ENCODE measurements around the gene SP140L. TPM values are rescaled to one million over a fixed set of nuclear protein-coding genes. Genes with fewer than 3 reads are reported as not detected.
"Not testable (repeated sequence)": the region's sequence is repeated elsewhere in the genome, so short reads cannot be mapped to it uniquely, and the experiment has no call there.

SP140L gene
- total and polyA plus RNA-seq, 10 donors: 32.0 to 85.7 (median 59.3) TPM

DNA sequence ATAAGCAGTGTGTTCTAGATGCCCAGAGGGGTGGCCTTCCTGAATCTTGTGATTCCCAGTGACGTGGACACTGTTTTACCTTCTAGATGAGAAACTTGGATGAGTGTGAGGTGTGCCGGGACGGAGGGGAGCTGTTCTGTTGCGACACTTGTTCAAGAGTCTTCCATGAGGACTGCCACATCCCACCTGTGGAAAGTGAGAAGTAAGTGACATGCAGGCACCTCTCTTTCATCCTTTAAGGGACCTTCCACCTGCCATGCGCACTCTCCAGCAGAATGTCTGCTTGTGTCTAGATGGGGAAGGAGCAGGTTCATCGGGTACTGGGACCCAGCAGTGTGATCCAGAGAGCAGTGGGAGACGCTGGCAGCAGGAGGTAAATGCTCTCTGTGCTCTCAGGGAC, 73.0 kb downstream of the SP140L start:
- intact Hi-C loops (cut with DNase I; ENCODE audit: low total_unique reads): no loop called here
- peaks cover 0 to 91% (median 56%) of the 10 kb centered on the region in 6 donors for H3K36me3 ChIP-seq
- H3K9me3 ChIP-seq: peaks cover 0 to 16% (median 13%) of the 10 kb centered on the region in 8 donors
- H3K27me3 ChIP-seq (replicated peaks in 1 of 7): no peaks in the 10 kb centered on the region
- no peak for TF ChIP-seq POLR2A (IDR thresholded peaks at IDR 0.05)
- no peak for TF ChIP-seq POLR2AphosphoS5 (IDR thresholded peaks at IDR 0.05)
- TF ChIP-seq, protein P1, sequence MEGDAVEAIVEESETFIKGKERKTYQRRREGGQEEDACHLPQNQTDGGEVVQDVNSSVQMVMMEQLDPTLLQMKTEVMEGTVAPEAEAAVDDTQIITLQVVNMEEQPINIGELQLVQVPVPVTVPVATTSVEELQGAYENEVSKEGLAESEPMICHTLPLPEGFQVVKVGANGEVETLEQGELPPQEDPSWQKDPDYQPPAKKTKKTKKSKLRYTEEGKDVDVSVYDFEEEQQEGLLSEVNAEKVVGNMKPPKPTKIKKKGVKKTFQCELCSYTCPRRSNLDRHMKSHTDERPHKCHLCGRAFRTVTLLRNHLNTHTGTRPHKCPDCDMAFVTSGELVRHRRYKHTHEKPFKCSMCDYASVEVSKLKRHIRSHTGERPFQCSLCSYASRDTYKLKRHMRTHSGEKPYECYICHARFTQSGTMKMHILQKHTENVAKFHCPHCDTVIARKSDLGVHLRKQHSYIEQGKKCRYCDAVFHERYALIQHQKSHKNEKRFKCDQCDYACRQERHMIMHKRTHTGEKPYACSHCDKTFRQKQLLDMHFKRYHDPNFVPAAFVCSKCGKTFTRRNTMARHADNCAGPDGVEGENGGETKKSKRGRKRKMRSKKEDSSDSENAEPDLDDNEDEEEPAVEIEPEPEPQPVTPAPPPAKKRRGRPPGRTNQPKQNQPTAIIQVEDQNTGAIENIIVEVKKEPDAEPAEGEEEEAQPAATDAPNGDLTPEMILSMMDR (IDR thresholded peaks at IDR 0.05 in 8 of 11, conservative IDR thresholded peaks at IDR 0.05 in 3 of 11): no peak
- WGBS, 5 donors: 89 to 97% (median 90%) methylated on average over 7 of the region's 7 CpGs
- no peak overlapping the region for H3K27ac ChIP-seq
- DNase-seq: no peak
- H3K4me3 ChIP-seq: no peak overlapping the region
- H3K4me1 ChIP-seq: no peaks in the 10 kb centered on the region

DNA sequence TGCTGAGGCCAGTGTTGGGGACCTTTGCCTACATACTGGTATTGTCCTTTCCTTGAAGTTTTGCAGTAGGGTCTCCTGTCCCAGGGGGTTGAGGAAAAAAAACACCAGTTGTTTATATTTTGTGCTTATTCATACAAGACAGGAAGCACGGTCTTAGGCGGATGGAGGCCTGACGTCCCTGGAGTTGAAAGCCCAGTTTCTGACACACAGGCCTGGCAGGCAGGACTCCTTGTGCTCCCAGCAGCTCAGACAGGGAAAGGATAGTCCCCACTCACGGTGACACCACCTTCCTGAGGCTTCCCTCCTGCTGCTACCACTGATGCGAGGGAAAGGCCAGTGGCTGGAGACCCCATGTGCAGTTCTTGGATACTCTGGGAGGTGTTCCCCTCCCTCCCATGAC, 73.5 kb downstream of the SP140L start:
- intact Hi-C loops (cut with DNase I; ENCODE audit: low total_unique reads): no loop called here
- H3K4me1 ChIP-seq: no peaks in the 10 kb centered on the region
- H3K36me3 ChIP-seq: peaks cover 0 to 91% (median 58%) of the 10 kb centered on the region in 6 donors
- 60 to 82% (median 73%) methylated on average over 5 of the region's 5 CpGs for WGBS, 5 donors
- no peaks in the 10 kb centered on the region for H3K27me3 ChIP-seq (replicated peaks in 1 of 7)
- no peak overlapping the region for H3K27ac ChIP-seq
- H3K9me3 ChIP-seq: peaks cover 0 to 13% (median 9%) of the 10 kb centered on the region in 8 donors
- no peak for DNase-seq
- H3K4me3 ChIP-seq: no peak overlapping the region
- TF ChIP-seq POLR2AphosphoS5 (IDR thresholded peaks at IDR 0.05): no peak
- TF ChIP-seq, protein P1 (IDR thresholded peaks at IDR 0.05 in 8 of 11, conservative IDR thresholded peaks at IDR 0.05 in 3 of 11): no peak
- no peak for TF ChIP-seq POLR2A (IDR thresholded peaks at IDR 0.05)

DNA sequence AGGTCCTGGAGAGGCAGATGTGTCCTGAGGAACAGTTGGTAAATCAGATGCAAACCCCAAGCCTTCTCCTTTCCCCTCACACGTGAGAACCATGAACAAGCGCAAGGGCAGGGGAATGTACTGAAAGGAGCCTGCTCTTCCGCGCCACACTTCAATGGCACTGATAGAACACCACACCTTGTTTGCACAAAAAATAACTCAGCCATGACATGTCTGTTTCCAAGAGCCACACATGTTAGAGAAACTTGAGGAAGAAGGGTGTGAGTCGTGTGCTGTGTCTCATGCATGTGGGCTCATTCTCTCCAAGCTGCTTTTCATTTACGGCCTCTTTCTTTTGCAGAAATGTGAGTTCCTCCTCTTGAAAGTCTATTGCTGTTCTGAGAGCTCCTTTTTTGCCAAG, 74.0 kb downstream of the SP140L start:
- peaks cover 0 to 91% (median 55%) of the 10 kb centered on the region in 6 donors for H3K36me3 ChIP-seq
- intact Hi-C loops (cut with DNase I; ENCODE audit: low total_unique reads): not testable (repeated sequence)
- WGBS, 5 donors: 87 to 95% (median 92%) methylated on average over 2 to 3 of the region's 6 CpGs

DNA sequence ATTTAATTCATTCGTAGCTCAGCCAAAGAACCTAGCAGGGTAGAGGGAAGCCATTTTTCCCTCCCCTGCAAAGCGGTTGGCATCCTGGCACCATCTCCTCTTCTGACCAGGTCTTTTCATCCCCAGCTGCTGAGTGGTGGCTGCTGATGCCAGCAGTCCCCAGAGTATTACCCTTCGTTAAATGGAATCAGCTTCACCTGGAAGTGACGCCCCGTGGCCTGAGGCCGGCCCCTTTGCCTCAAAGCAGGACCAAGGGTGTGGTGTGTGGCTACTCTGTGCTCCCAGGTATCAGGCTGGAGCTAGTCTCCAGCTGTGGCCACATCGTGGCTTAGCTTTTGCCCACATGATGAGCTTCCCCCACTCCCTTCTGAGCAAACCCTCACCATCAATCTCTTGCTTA, 76.8 kb downstream of the SP140L start:
- H3K4me3 ChIP-seq: no peak overlapping the region
- no peak overlapping the region for H3K27ac ChIP-seq
- no peaks in the 10 kb centered on the region for H3K27me3 ChIP-seq (replicated peaks in 1 of 7)
- H3K4me1 ChIP-seq: peaks cover 4 to 22% (median 11%) of the 10 kb centered on the region in 6 donors
- no peaks in the 10 kb centered on the region for H3K9me3 ChIP-seq
- 89 to 99% (median 97%) methylated on average over 7 of the region's 7 CpGs for WGBS, 5 donors
- intact Hi-C loops (cut with DNase I; ENCODE audit: low total_unique reads): no loop called here
- no peak for DNase-seq
- peaks cover 0 to 79% (median 43%) of the 10 kb centered on the region in 6 donors for H3K36me3 ChIP-seq
- TF ChIP-seq POLR2AphosphoS5 (IDR thresholded peaks at IDR 0.05): no peak
- no peak for TF ChIP-seq POLR2A (IDR thresholded peaks at IDR 0.05)
- TF ChIP-seq, protein P1 (IDR thresholded peaks at IDR 0.05 in 8 of 11, conservative IDR thresholded peaks at IDR 0.05 in 3 of 11): no peak

More for the DNA sequence above, 74.0 kb downstream of the SP140L start:
- not testable (repeated sequence) for H3K27ac ChIP-seq; H3K4me3 ChIP-seq; H3K27me3 ChIP-seq (replicated peaks in 1 of 7); DNase-seq; H3K9me3 ChIP-seq; H3K4me1 ChIP-seq

DNA sequence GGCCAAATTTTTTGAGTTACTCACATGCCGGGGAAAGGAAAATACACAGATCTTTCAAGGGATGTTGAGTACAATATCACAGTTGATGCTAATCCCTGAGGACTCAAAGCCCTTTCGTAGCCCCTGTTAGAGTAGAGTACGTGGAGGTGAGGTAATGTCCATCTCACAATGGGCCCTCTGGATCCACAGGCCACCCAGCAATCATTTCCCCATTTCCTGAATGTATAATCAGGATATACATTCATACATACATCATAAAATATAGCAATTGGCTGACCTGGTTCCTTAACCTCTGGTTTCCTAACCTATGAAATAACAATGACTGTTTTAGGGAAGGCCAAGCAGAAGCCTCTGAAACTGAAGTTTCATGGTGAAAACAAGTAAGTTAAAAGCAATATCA, 78.8 kb downstream of the SP140L start:
- H3K9me3 ChIP-seq: no peaks in the 10 kb centered on the region
- H3K4me3 ChIP-seq: no peak overlapping the region
- H3K27me3 ChIP-seq (replicated peaks in 1 of 7): no peaks in the 10 kb centered on the region
- no peak for TF ChIP-seq POLR2A (IDR thresholded peaks at IDR 0.05)
- TF ChIP-seq, protein P1 (IDR thresholded peaks at IDR 0.05 in 8 of 11, conservative IDR thresholded peaks at IDR 0.05 in 3 of 11): no peak
- no peak for TF ChIP-seq POLR2AphosphoS5 (IDR thresholded peaks at IDR 0.05)
- no peak for DNase-seq
- H3K4me1 ChIP-seq: peaks cover 20 to 43% (median 31%) of the 10 kb centered on the region in 6 donors
- H3K27ac ChIP-seq: no peak overlapping the region
- WGBS, 5 donors: 89 to 98% (median 94%) methylated on average over 3 of the region's 3 CpGs
- H3K36me3 ChIP-seq: peaks cover 0 to 59% (median 25%) of the 10 kb centered on the region in 6 donors
- intact Hi-C loops (cut with DNase I; ENCODE audit: low total_unique reads): no loop called here
